ENCODE results near the gene EEF1G.

Gene EEF1G

GRCh38 chr11:62513626-62514025 lies 60.1 kb downstream of the EEF1G start:
- ATAC-seq (no peak), DNase-seq (no peak)
- H3K27ac Mint-ChIP-seq: no peak overlapping the region
- peaks cover 12% of the 10 kb centered on the region for H3K4me1 Mint-ChIP-seq
- no peaks in the 10 kb centered on the region for H3K9me3 Mint-ChIP-seq
- H3K4me3 Mint-ChIP-seq: no peak overlapping the region
- no peaks in the 10 kb centered on the region for H3K27me3 Mint-ChIP-seq

- H3K27me3 Mint-ChIP-seq: no peaks in the 10 kb centered on the region
- H3K27ac Mint-ChIP-seq: no peak overlapping the region
- ATAC-seq: no peak
- H3K4me1 Mint-ChIP-seq: peaks cover 6% of the 10 kb centered on the region
- H3K4me3 Mint-ChIP-seq: no peak overlapping the region
- no peak for DNase-seq
- H3K9me3 Mint-ChIP-seq: no peaks in the 10 kb centered on the region
These were observed 60.7 kb downstream of the EEF1G start for GRCh38 chr11:62512961-62513360.

All from stimulated activated naive CD8-positive, alpha-beta T cell treated with anti-CD3 and anti-CD28 coated beads, Interleukin-15, amount 100 ng/mL, for 72 hours (primary cell).